PC-3 (cell line): ENCODE results near the gene TEDC1. TPM values are rescaled to one million over a fixed set of nuclear protein-coding genes. Genes with fewer than 3 reads are reported as not detected.

Source experiments
- ATAC-seq: fragments of 200-7000 bp; cut with Tn5 transposase; 2 replicates; pipeline ENCODE4 v1.9.1; 2020; ENCODE audit warnings: mild to moderate bottlenecking, moderate library complexity
- BruUV-seq: library from RNA; stranded (reverse); fragments of 400-500 nt; replicated peaks from 2 replicates; lab custom pipeline; 2021; lab: Mats Ljungman, UMichigan
- CTCF ChIA-PET: fragments of 300-600 bp; sonication (Branson Sonifier 250); formaldehyde crosslinking; loops from one replicate; lab custom pipeline; 2022; ENCODE audit warnings: antibody characterized with exemption; lab: Charles Lee
- POLR2A ChIA-PET: fragments of 300-600 bp; sonication (Branson Sonifier 250); formaldehyde crosslinking; loops from one replicate; lab custom pipeline; 2022; ENCODE audit warnings: antibody characterized with exemption; ENCODE audit not compliant: unreplicated experiment; lab: Charles Lee
- DNase-seq: peaks from one replicate; pipeline ENCODE4 v3.0.0-alpha.2; 2015
- H2AFZ ChIP-seq: fragments of 300-600 bp; sonication (generic); 2 replicates; pipeline ENCODE4 v1.6.0; 2016; ENCODE audit warnings: antibody characterized with exemption, low read length
- H3F3A ChIP-seq: fragments of 300-600 bp; sonication (generic); one replicate; pipeline ENCODE4 v1.6.0; 2017; ENCODE audit warnings: antibody characterized with exemption, low read length, control low read depth, mild to moderate bottlenecking; ENCODE audit not compliant: unreplicated experiment
- H3K27ac ChIP-seq: fragments of 300-600 bp; sonication (generic); 2 replicates; pipeline ENCODE4 v1.5.1; 2016; ENCODE audit warnings: mild to moderate bottlenecking, low read length
- H3K27me3 ChIP-seq: fragments of 300-600 bp; sonication (generic); 2 replicates; pipeline ENCODE4 v1.6.1; 2016; ENCODE audit warnings: low read length, mixed read lengths
- H3K36me3 ChIP-seq: fragments of 300-600 bp; sonication (generic); 2 replicates; pipeline ENCODE4 v1.6.1; 2016; ENCODE audit warnings: low read depth, mixed run types, low read length, mixed read lengths
- H3K4me1 ChIP-seq: fragments of 300-600 bp; sonication (generic); 2 replicates; pipeline ENCODE4 v1.5.1; 2016; ENCODE audit warnings: low read length; ENCODE audit not compliant: insufficient read depth
- H3K4me2 ChIP-seq: fragments of 300-600 bp; sonication (generic); 2 replicates; pipeline ENCODE4 v1.6.0; 2016; ENCODE audit warnings: low read length
- H3K4me3 ChIP-seq: fragments of 300-600 bp; sonication (generic); 2 replicates; pipeline ENCODE4 v1.5.1; 2016; ENCODE audit warnings: mild to moderate bottlenecking, low read length, mixed read lengths
- H3K79me2 ChIP-seq: fragments of 300-600 bp; sonication (generic); 2 replicates; pipeline ENCODE4 v1.6.1; 2017; ENCODE audit warnings: low read length, mixed read lengths
- H3K9ac ChIP-seq: fragments of 300-600 bp; sonication (generic); 2 replicates; pipeline ENCODE4 v1.6.0; 2016; ENCODE audit warnings: mild to moderate bottlenecking, low read length
- H3K9me2 ChIP-seq: fragments of 300-600 bp; sonication (generic); replicated peaks from 2 replicates; pipeline ENCODE4 v1.6.1; 2016; ENCODE audit warnings: mixed run types, low read length, mixed read lengths
- H3K9me3 ChIP-seq: fragments of 300-600 bp; sonication (generic); 2 replicates; pipeline ENCODE4 v1.6.1; 2016; ENCODE audit warnings: low read length, mixed read lengths
- H4K20me1 ChIP-seq: fragments of 300-600 bp; sonication (generic); 2 replicates; pipeline ENCODE4 v1.6.1; 2016; ENCODE audit warnings: low read length, mixed read lengths
- EZH2 ChIP-seq: fragments of 300-600 bp; sonication (generic); IDR thresholded peaks from one replicate; pipeline ENCODE4 v1.6.1; 2017; ENCODE audit warnings: antibody characterized with exemption, mild to moderate bottlenecking, low read length; ENCODE audit not compliant: unreplicated experiment
- EZH2phosphoT487 ChIP-seq: fragments of 300-600 bp; sonication (generic); IDR thresholded peaks from 2 replicates; pipeline ENCODE4 v1.6.1; 2018; ENCODE audit warnings: mild to moderate bottlenecking, antibody characterized with exemption, low read length, borderline replicate concordance
- intact Hi-C: fragments of 100-400 bp; cut with micrococcal nuclease; formaldehyde crosslinking; loops from 2 replicates; pipeline ENCODE4 v1.9.0; 2023
- total RNA-seq: library from RNA; depleted of rRNA; stranded (reverse); fragments of >200 nt; gene quantifications from 2 replicates; pipeline ENCODE4 v1.2.3, GENCODE V29; 2014
- TF ChIP-seq, protein P1 (sequence below): fragments of 300-600 bp; sonication (generic); conservative IDR thresholded peaks from 2 replicates; pipeline ENCODE4 v1.5.1; 2017; ENCODE audit warnings: antibody characterized with exemption, low read depth, mild to moderate bottlenecking, low read length

Gene TEDC1
- total RNA-seq, 1 experiment from 2014 or later, result 66.7 TPM

- no peaks in the 10 kb centered on the region for H3K27me3 ChIP-seq
- DNase-seq (no peak), ATAC-seq (no peak)
- H3K27ac ChIP-seq, result no peak overlapping the region
- H3K9me2 ChIP-seq, result no peaks in the 10 kb centered on the region
- no peak overlapping the region for H2AFZ ChIP-seq
- no peaks in the 10 kb centered on the region for H3F3A ChIP-seq
- no TSS peak for BruUV-seq
- no peak overlapping the region for H3K4me3 ChIP-seq
- TF ChIP-seq, protein P1, sequence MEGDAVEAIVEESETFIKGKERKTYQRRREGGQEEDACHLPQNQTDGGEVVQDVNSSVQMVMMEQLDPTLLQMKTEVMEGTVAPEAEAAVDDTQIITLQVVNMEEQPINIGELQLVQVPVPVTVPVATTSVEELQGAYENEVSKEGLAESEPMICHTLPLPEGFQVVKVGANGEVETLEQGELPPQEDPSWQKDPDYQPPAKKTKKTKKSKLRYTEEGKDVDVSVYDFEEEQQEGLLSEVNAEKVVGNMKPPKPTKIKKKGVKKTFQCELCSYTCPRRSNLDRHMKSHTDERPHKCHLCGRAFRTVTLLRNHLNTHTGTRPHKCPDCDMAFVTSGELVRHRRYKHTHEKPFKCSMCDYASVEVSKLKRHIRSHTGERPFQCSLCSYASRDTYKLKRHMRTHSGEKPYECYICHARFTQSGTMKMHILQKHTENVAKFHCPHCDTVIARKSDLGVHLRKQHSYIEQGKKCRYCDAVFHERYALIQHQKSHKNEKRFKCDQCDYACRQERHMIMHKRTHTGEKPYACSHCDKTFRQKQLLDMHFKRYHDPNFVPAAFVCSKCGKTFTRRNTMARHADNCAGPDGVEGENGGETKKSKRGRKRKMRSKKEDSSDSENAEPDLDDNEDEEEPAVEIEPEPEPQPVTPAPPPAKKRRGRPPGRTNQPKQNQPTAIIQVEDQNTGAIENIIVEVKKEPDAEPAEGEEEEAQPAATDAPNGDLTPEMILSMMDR, result no peak
- TF ChIP-seq EZH2, result no peak
- no peak for TF ChIP-seq EZH2phosphoT487
- H3K9ac ChIP-seq, result no peak overlapping the region
- H3K4me2 ChIP-seq, result no peak overlapping the region
- H3K79me2 ChIP-seq, result peaks cover 9% of the 10 kb centered on the region; the same call in 1 of the 2 replicates
- ChIA-PET CTCF (no interaction called here), POLR2A (no interaction called here)
- H3K4me1 ChIP-seq, result peaks cover 10% of the 10 kb centered on the region; the same call in 1 of the 2 replicates
- intact Hi-C loops, result loop anchor here (2.0 kb wide), 1 partner anchor 39 kb away; the partner anchor contains the start of gene TEDC1
- no peaks in the 10 kb centered on the region for H4K20me1 ChIP-seq
- no peaks in the 10 kb centered on the region for H3K9me3 ChIP-seq
- H3K36me3 ChIP-seq, result no peaks in the 10 kb centered on the region
Measured at GRCh38 chr14:105529569-105530284, 38.7 kb downstream of the TEDC1 start.

DNA sequence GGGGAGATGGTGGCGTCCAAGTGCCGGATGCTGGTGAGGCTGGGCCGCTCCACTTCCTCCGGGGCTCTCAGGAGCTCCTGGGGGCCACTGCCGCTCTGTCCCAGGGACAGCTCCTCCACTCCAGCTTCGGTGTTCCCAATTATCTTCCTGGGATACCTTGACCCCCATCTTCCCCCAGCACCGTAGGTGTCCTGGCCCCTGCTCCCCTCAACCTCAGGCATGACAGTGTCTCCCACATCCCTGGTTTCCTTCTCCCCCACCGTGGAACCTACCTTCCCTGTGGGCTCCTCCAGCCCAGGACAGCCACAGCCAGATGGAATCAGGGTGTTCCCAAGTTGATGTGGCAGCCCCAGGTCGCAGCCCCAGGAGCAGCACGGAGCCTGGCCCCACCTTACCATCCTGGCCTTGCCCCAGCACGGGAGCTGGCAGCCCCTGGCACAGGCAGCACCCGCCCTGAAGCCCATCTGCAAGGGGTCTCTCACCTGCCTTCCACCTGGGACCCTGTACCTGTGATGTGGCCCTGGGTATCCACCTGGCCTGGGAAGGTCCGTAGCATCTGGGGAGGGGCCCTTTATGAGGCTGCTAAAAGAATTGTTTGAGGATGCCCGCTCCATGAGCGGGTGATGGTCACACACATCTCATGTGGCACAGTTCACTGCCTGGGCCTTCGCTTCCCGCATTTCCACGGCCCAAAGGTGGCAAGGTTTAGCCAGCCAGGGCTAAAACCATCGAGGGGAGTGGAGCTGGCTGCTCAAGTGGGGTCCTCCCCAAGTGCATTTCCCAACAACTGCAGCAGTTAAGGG is 39.4 kb downstream of the TEDC1 start:
- Histone ChIP-seq H3K9me3 (no peaks in the 10 kb centered on the region), H3K27ac (no peak overlapping the region), H3K4me2 (no peak overlapping the region), H3K4me3 (no peak overlapping the region), H4K20me1 (no peaks in the 10 kb centered on the region), H3K27me3 (no peaks in the 10 kb centered on the region), H3F3A (no peaks in the 10 kb centered on the region), H3K79me2 (peaks cover 9% of the 10 kb centered on the region; the same call in 1 of the 2 replicates), H3K9ac (no peak overlapping the region), H3K9me2 (no peaks in the 10 kb centered on the region), H3K36me3 (no peaks in the 10 kb centered on the region), H2AFZ (no peak overlapping the region), H3K4me1 (peaks cover 10% of the 10 kb centered on the region; the same call in 1 of the 2 replicates)
- ChIA-PET CTCF (no interaction called here), POLR2A (no interaction called here)
- TF ChIP-seq, protein P1, result no peak
- TF ChIP-seq EZH2phosphoT487 (no peak), EZH2 (no peak)
- BruUV-seq, result TSS peak; percentile 13
- intact Hi-C loops, result no loop called here
- ATAC-seq (no peak), DNase-seq (no peak)
